Lung (tissue), 12 donors: ENCODE results near the gene SPC25. TPM values are rescaled to one million over a fixed set of nuclear protein-coding genes. Genes with fewer than 3 reads are reported as not detected.

Source experiments
- ATAC-seq: fragments of 200-7000 bp; cut with Tn5 transposase; one replicate; pipeline ENCODE4 v1.9.1; 2020; ENCODE audit warnings: moderate number of reproducible peaks; ENCODE audit not compliant: insufficient read depth, low FRiP score
- DNase-seq, 3 donors: peaks; one replicate each; pipeline ENCODE4 v3.0.0-alpha.2; 2013 to 2017
- H3K27ac ChIP-seq, 2 donors: one replicate each; pipeline ENCODE4 v1.5.1; 2013; ENCODE audit warnings: mild to moderate bottlenecking in 2 of 2, moderate library complexity in 2 of 2, control low read depth in 1 of 2, inconsistent platforms in 1 of 2, low read depth in 1 of 2, low read length in 1 of 2
- H3K27me3 ChIP-seq, 3 donors: one replicate each; pipeline ENCODE4 v1.5.1; 2013; ENCODE audit warnings: low read length in 2 of 3; ENCODE audit not compliant: control insufficient read depth in 3 of 3, insufficient read depth in 3 of 3
- H3K36me3 ChIP-seq, 4 donors: one replicate each; pipeline ENCODE4 v1.5.1; 2013; ENCODE audit warnings: low read length in 4 of 4, mild to moderate bottlenecking in 1 of 4, moderate library complexity in 1 of 4; ENCODE audit not compliant: control insufficient read depth in 4 of 4, insufficient read depth in 4 of 4
- H3K4me1 ChIP-seq, 5 donors: one replicate each; pipeline ENCODE4 v1.5.1; 2013; ENCODE audit warnings: low read length in 5 of 5, mild to moderate bottlenecking in 2 of 5, moderate library complexity in 1 of 5; ENCODE audit not compliant: control insufficient read depth in 5 of 5, insufficient read depth in 5 of 5
- H3K4me3 ChIP-seq: one replicate; pipeline ENCODE4 v1.5.1; 2013; ENCODE audit warnings: mild to moderate bottlenecking, control low read depth, moderate library complexity
- H3K9ac ChIP-seq, 2 donors: one replicate each; pipeline ENCODE4 v1.5.1; 2013; ENCODE audit warnings: low read length in 2 of 2, control low read depth in 1 of 2; ENCODE audit not compliant: insufficient read depth in 1 of 2
- H3K9me3 ChIP-seq, 4 donors: one replicate each; pipeline ENCODE4 v1.5.1; 2013; ENCODE audit warnings: low read length in 3 of 4, mild to moderate bottlenecking in 1 of 4, moderate library complexity in 1 of 4; ENCODE audit not compliant: control insufficient read depth in 4 of 4, insufficient read depth in 3 of 4
- WGBS, 2 donors: extraction: QIAGEN DNeasy Blood & Tissue Kit; methylation state at CpG; one replicate each; pipeline ENCODE4 v1.1.7; 2013; 5-methylcytosine and 5-hydroxymethylcytosine counted together
- polyA plus RNA-seq, 2 donors: library from polyadenylated mRNA; stranded (reverse); fragments of 200-250 nt; gene quantifications; one replicate each; pipeline ENCODE4 v1.2.1, GENCODE V29; 2013
- total RNA-seq, 2 donors: library from RNA; depleted of rRNA in 1 of 2; stranded (reverse); fragments of >200 nt in 1 of 2; gene quantifications; one replicate each; pipeline ENCODE4 v1.2.1, GENCODE V29; 2014 to 2021
- TF ChIP-seq, protein P1 (sequence below): IDR thresholded peaks from 2 replicates; pipeline ENCODE4 v1.5.1; 2012; ENCODE audit warnings: mild to moderate bottlenecking; ENCODE audit errors: control extremely low read depth, extremely low read depth
- donor health status: control.
- donor health status: control.
- donor health status: Bipolar disorder and iron deficiency.
- donor health status: healthy.
- donor health status: DM: yes; HTN: yes; CAD: no.

SPC25 gene
- total and polyA plus RNA-seq, 4 donors: 0.67 to 2.1 (median 1.3) TPM

DNA sequence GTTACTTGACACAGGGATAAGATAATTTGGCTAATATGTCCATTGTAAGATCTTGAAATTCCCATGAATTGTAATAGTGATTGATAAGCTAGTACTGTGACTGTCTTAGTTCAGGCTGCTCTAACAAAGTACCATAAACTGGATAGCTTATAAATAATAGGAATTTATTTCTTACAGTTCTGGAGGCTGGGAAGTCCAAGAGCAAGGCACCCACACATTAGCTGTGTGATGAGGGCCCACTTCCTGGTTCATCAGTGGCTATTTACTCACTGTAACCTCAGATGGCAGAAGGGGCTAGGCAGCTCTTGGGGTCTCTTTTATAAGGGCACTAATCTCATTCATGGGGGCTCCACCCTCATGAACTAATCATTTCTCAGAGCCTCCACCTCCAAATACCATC lies 59.3 kb downstream of the SPC25 start:
- DNase-seq (no peak), ATAC-seq (no peak)
- H3K27me3 ChIP-seq: no peaks in the 10 kb centered on the region
- no peak overlapping the region for H3K9ac ChIP-seq
- no peaks in the 10 kb centered on the region for H3K9me3 ChIP-seq
- no peaks in the 10 kb centered on the region for H3K4me1 ChIP-seq
- H3K4me3 ChIP-seq: no peak overlapping the region
- TF ChIP-seq, protein P1, sequence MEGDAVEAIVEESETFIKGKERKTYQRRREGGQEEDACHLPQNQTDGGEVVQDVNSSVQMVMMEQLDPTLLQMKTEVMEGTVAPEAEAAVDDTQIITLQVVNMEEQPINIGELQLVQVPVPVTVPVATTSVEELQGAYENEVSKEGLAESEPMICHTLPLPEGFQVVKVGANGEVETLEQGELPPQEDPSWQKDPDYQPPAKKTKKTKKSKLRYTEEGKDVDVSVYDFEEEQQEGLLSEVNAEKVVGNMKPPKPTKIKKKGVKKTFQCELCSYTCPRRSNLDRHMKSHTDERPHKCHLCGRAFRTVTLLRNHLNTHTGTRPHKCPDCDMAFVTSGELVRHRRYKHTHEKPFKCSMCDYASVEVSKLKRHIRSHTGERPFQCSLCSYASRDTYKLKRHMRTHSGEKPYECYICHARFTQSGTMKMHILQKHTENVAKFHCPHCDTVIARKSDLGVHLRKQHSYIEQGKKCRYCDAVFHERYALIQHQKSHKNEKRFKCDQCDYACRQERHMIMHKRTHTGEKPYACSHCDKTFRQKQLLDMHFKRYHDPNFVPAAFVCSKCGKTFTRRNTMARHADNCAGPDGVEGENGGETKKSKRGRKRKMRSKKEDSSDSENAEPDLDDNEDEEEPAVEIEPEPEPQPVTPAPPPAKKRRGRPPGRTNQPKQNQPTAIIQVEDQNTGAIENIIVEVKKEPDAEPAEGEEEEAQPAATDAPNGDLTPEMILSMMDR: no peak
- peaks cover 0 to 4% (median 1%) of the 10 kb centered on the region in 4 donors for H3K36me3 ChIP-seq
- no peak overlapping the region for H3K27ac ChIP-seq

DNA sequence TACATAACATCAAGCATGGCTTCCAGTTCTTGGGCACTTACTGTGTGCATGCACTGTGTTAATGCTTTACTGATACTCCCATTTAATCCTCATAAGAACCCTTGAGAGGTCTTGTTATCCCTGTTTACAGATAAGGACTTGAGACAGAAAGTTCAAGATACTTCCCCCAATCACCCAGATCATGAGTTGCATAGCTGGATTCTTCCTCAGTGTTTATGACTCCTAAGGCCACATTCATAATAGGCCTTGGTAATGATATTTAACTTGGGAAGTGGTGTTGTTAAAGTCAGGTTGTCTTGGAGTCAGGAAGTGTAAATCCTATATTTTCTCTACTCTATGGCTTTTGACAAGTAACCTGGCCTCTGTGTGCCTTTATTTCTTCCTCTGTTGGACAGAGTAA lies 65.1 kb downstream of the SPC25 start:
- DNase-seq (no peak), ATAC-seq (no peak)
- TF ChIP-seq, protein P1: no peak
- H3K27ac ChIP-seq: no peak overlapping the region
- no peak overlapping the region for H3K9ac ChIP-seq
- no peaks in the 10 kb centered on the region for H3K9me3 ChIP-seq
- H3K4me3 ChIP-seq: no peak overlapping the region
- H3K4me1 ChIP-seq: peaks cover 0 to 1% (median 0%) of the 10 kb centered on the region in 5 donors
- peaks cover 0 to 2% (median 1%) of the 10 kb centered on the region in 4 donors for H3K36me3 ChIP-seq
- no peaks in the 10 kb centered on the region for H3K27me3 ChIP-seq

DNA sequence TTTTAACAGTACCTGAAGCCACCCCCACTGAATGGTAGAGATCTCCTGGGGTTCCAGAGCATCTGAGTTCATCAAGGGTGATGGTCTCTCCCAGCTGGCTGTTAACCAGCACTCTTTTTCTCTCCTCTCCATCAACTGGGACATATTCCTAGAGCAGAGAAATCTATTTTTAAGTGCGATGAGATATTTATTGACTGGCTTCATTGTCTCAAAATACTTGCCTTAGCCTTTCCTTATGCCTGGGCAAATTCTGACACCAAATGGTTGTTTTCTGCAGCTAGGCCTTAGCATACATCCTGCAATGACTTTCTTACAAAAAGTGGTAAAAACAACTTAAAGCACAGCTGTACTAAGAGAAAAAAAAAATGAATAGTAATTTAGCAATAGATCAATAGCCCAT lies 68.2 kb downstream of the SPC25 start:
- TF ChIP-seq, protein P1: no peak
- Histone ChIP-seq H3K36me3 (peaks cover 0 to 8% (median under 1%) of the 10 kb centered on the region in 4 donors), H3K9me3 (peaks cover 0 to 2% (median 0%) of the 10 kb centered on the region in 4 donors), H3K4me1 (peaks cover 0 to 7% (median 0%) of the 10 kb centered on the region in 5 donors), H3K9ac (no peak overlapping the region), H3K27ac (no peak overlapping the region), H3K4me3 (no peak overlapping the region), H3K27me3 (no peaks in the 10 kb centered on the region)
- ATAC-seq (no peak), DNase-seq (no peak)
- WGBS, 2 donors: 96 to 97% methylated on average over 1 of the region's 1 CpG

DNA sequence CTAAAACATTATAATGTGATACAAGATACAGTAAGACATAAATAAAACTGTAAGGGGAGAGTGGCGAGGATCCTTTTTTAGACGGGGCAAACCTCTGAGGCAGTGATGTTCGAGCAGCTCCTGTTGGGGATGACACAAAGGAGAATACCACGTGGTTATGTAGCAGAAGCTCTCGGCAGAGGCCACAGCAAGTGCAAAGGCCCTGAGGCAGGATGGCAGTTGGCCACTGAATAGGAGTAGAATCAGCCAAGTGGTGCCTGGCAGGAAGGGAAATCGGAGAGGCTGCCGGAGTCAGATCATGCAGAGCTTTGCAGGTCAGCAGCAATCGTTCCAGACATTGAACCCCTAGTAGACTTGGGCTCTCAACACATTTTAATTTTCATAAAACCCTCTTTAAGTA lies 68.7 kb downstream of the SPC25 start:
- Histone ChIP-seq H3K4me1 (peaks cover 0 to 7% (median 0%) of the 10 kb centered on the region in 5 donors), H3K9ac (no peak overlapping the region), H3K9me3 (peaks cover 0 to 2% (median 0%) of the 10 kb centered on the region in 4 donors), H3K27ac (no peak overlapping the region), H3K27me3 (no peaks in the 10 kb centered on the region), H3K36me3 (peaks cover 0 to 8% (median 0%) of the 10 kb centered on the region in 4 donors), H3K4me3 (no peak overlapping the region)
- DNase-seq (no peak), ATAC-seq (no peak)
- TF ChIP-seq, protein P1: no peak
- WGBS, 2 donors: 87 to 88% methylated on average over 8 of the region's 8 CpGs
